Posterior cingulate gyrus (tissue), 11 donors: Measurements from ENCODE around the gene FHAD1.
"Not testable (repeated sequence)": the region's sequence is repeated elsewhere in the genome, so short reads cannot be mapped to it uniquely, and the experiment has no call there.

Source experiments
- DNase-seq, 10 donors: peaks; one replicate each; pipeline versions ENCODE4 v3.0.0 to v3.0.0-alpha.2; 2020 to 2021; ENCODE audit warnings: mixed read lengths in 3 of 10
- intact Hi-C: fragments of 100-400 bp; cut with DNase I; formaldehyde crosslinking; loops from one replicate; pipeline ENCODE4 v1.15.1; 2023

The FHAD1 gene

GRCh38 chr1:15353839-15354579 is 107.0 kb downstream of the FHAD1 start:
- intact Hi-C loops: no loop called here
- peak in 1 of 10 donors; percentile 34 for DNase-seq

GRCh38 chr1:15354580-15354965 is 107.5 kb downstream of the FHAD1 start:
- no peak for DNase-seq
- intact Hi-C loops: no loop called here

DNA sequence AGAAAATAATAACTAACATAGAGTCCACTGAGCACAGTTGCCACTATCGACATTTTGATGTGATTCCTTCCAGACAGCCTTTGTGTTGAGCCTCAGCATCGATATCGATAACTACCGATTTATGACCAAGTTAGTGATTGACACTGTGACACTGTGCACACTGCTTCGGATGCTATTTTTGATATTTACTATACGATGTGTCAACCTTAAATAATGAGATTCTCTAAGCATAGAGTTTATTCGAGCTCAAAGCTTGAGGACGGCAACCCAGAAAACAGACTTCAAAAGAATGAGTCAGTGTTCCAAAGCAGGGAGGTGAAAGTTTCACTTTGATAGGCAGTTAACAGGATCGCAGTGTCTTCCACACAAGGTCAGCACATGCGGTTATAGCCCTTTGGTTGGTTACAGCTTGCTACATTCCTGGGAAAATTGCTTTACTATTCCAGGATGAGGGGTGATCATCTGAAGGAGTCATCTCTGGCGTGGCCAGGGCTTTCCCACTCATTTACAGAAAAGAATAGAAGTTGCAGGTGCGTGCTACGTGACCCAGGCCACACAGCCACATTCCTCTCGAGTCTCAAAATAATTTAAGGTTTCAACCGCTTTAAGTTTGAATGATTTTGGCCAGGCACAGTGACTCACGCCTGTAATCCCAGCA is 109.1 kb downstream of the FHAD1 start:
- intact Hi-C loops: no loop called here
- DNase-seq: peak in 2 of 10 donors; percentile 15 to 37

DNA sequence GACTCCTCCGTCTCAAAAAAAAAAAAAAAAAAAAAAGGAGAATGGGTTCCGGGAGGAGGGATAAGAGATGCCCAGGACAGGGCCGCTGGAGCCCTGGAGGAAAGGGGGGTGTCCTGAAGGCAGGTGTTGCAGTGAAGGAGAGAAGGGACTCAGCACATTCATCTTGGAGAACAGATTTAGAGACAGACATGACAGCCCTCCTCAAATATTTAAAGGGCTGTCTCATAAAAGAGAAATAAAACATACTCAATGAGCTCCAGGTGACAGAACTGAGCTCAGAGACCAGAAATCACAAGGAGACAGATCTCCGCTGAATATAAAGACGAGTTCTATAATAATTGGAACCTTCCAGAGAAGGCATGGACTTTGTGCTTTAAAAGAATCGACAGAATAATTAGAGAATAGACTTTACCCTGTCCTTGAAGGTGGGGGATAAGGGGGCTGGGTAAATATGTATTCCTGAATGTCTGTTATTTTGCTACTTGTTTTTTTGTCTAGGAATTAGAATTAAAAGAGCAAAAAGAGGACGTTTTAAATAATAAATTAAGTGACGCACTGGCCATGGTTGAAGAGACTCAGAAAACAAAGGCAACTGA is 110.7 kb downstream of the FHAD1 start:
- intact Hi-C loops: no loop called here
- peak in 1 of 10 donors; percentile 10 for DNase-seq

DNA sequence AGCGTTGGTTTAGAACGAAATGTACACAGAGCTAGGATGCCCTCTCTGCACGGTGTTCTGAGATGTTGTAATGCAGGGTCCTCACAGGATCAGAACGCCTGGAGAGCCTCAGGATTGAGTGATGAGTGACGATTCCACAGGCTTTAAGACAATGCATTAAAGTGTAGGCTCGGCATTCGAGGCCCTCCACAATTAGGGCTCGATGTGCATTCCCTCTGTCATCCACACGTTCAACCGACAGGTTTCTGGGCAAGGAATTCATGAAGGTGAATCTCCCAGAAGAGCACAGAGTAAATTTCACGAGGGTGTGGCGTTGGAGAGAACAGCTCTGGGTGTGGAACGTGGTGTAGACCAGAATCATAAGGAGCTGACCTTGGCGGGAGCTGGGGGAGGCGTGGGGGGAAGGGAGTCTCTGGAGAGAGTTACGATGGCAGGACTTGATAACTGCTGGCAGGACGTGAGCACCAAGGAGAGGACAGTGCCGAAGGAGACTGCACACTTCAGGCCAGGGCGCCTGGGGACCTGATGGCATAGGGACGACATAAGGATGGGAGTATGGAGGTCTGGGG is 111.6 kb downstream of the FHAD1 start:
- intact Hi-C loops: no loop called here

GRCh38 chr1:15360700-15361099 is 113.7 kb downstream of the FHAD1 start:
- DNase-seq: peak in 1 of 10 donors; percentile 61
- intact Hi-C loops: no loop called here

More for the DNA sequence above, 111.6 kb downstream of the FHAD1 start:
- DNase-seq: peak in 1 of 10 donors; percentile 20

DNA sequence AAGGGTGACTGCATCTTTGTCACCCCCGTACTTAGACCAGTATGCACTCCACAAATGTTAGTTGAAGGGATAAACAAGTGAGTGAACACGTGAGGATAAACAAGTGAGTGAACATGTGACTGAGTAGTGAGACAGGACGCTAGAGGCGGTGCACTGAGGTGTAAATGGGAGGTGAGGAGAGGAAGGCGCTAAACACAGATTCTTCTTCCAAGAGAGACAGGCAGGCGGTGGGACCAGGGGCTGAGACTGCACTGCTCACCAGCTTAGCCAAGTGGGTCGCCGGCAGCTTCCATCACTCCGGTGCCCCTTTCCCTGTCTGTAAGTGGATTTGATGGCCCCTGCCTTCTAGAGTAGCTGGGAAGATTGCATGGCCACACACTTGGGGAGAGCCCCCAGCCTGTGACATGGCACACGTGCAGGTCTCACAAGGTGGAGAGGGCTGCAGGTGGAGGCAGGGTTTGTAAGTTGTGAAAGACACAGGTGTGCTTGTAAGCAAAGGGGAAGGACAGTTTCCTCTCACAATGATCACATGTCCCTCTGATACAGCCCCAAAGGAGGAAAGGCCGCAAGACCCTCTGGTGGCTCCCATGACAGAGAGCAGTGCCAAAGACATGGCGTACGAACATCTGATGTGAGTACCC is 115.2 kb downstream of the FHAD1 start:
- intact Hi-C loops: no loop called here
- peak in 1 of 10 donors; percentile 54 for DNase-seq

DNA sequence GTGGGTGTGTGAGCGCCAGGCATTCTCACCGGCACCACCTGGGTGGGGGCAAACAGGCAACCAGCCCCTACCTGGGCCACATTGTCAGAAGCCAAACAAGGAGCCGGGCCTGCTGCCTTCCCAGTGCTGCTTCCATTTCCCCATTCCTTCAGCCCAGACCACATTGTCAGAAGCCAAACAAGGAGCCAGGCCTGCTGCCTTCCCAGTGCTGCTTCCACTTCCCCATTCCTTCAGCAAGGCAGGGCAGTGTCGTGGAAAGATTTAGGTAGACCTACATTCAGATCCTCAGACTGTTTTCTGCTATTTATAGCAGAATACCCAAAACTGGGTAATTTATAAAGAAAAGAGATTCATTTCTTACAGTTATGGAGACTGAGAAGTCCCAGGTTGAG is 115.7 kb downstream of the FHAD1 start:
- intact Hi-C loops: no loop called here
- peak in 1 of 10 donors; percentile 49 for DNase-seq

DNA sequence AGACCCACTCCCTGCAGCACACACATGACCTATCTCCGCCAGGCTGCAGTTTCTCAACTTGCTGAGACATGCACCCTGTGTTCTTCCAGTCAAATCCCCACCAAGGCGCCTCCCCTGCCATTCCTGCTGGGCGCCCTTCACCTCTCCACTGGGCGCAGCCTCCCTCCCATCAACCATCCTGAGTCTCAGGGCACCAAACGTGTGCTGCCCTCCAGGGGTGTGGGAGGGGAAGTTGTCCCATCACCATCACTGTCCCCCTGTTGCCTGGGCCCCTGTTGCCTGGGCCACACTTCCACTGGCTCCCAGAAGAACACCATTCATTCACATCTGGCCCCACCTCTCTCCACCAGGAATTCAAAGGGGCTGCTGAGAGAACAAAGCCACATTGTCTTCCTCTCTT is 117.7 kb downstream of the FHAD1 start:
- peak in 1 of 10 donors; percentile 70 for DNase-seq
- intact Hi-C loops: no loop called here

GRCh38 chr1:15368888-15369287 is 121.9 kb downstream of the FHAD1 start:
- no peak for DNase-seq
- intact Hi-C loops: no loop called here

- no peak for DNase-seq
- intact Hi-C loops: no loop called here
Measured at GRCh38 chr1:15370268-15370667, 123.2 kb downstream of the FHAD1 start.

- peak in 9 of 10 donors; percentile 29 to 91 (median 53) for DNase-seq
Measured at GRCh38 chr1:15370781-15371520, 123.9 kb downstream of the FHAD1 start.

GRCh38 chr1:15371610-15372545 is 124.9 kb downstream of the FHAD1 start:
- intact Hi-C loops: no loop called here
- DNase-seq: peak in 1 of 10 donors; percentile 76

More at GRCh38 chr1:15370781-15371520, 123.9 kb downstream of the FHAD1 start:
- intact Hi-C loops: no loop called here

- no peak for DNase-seq
- intact Hi-C loops: no loop called here
Measured at GRCh38 chr1:15378729-15379128, 131.7 kb downstream of the FHAD1 start.

- DNase-seq, intact Hi-C loops: not testable (repeated sequence)
Measured at GRCh38 chr1:15379151-15379550, 132.1 kb downstream of the FHAD1 start.

DNA sequence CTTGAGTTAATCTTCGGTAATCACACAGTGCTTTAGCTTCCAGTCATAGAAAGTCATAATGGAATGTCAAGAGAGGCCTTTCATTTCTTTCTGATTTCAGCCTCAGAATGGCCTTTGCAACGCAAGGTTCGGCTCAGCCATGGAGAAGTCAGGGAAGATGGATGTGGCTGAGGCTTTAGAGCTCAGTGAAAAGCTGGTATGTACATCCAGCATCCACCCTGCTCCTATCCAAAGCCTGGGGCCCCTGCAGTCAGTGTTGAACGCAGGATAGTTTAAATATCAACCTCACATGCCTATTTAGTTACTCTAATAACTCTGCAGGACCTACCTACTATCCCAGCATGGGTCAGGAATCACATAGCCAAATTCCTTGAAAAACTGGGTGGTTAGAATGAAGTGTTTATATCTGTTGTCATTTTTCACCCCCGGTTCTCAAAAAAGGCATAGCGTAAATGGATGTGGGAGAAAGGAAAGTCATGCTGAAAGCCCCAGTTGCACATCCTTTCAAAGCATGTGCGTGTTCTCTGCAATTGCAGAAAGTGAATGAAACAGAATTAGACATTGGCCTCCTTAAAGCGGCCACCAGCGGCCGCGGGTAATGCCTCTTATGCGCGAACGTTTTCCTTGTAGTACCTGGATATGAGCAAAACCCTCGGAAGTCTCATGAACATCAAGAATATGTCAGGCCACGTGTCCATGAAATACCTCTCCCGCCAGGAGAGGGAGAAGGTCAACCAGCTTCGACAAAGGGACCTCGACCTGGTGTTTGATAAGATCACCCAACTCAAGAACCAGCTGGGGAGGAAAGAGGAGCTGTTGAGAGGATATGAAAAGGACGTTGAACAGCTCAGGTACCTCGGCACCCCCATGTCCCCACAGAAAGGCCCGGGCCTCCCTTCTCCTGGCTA is 133.8 kb downstream of the FHAD1 start:
- intact Hi-C loops: no loop called here
- DNase-seq: no peak

- DNase-seq: no peak
- intact Hi-C loops: no loop called here
Measured at GRCh38 chr1:15381805-15382204, 134.8 kb downstream of the FHAD1 start.
